Liver (tissue), 9 donors: ENCODE measurements around the gene PPM1A. TPM values are rescaled to one million over a fixed set of nuclear protein-coding genes. Genes with fewer than 3 reads are reported as not detected.

ENCODE experiments used
- DNase-seq: peaks from one replicate; pipeline ENCODE4 v3.0.0-alpha.2; 2017; ENCODE audit warnings: low spot score
- H3K27ac ChIP-seq, 2 donors: one replicate each; pipeline ENCODE4 v1.7.0; 2013; ENCODE audit warnings: inconsistent platforms in 2 of 2, low read length in 2 of 2, control low read depth in 1 of 2, low read depth in 1 of 2, mild to moderate bottlenecking in 1 of 2
- H3K27me3 ChIP-seq, 4 donors: one replicate each; pipeline versions ENCODE4 v1.6.1 to v1.7.0; 2013; ENCODE audit warnings: low read length in 3 of 4, inconsistent platforms in 1 of 4, mild to moderate bottlenecking in 1 of 4, moderate library complexity in 1 of 4; ENCODE audit not compliant: control insufficient read depth in 4 of 4, insufficient read depth in 4 of 4
- H3K36me3 ChIP-seq, 4 donors: one replicate each; pipeline versions ENCODE4 v1.6.1 to v1.7.0; 2013; ENCODE audit warnings: low read length in 3 of 4, mild to moderate bottlenecking in 3 of 4, low read depth in 1 of 4, moderate library complexity in 1 of 4; ENCODE audit not compliant: control insufficient read depth in 4 of 4, insufficient read depth in 3 of 4
- H3K4me1 ChIP-seq, 4 donors: one replicate each; pipeline versions ENCODE4 v1.6.1 to v1.7.0; 2013; ENCODE audit warnings: low read length in 3 of 4, mild to moderate bottlenecking in 3 of 4, moderate library complexity in 1 of 4; ENCODE audit not compliant: control insufficient read depth in 4 of 4, insufficient read depth in 4 of 4
- H3K4me3 ChIP-seq, 3 donors: one replicate each; pipeline versions ENCODE4 v1.6.1 to v1.7.0; 2013; ENCODE audit warnings: low read length in 3 of 3, control low read depth in 1 of 3, low read depth in 1 of 3, mild to moderate bottlenecking in 1 of 3
- H3K9ac ChIP-seq, 2 donors: one replicate each; pipeline ENCODE4 v1.7.0; 2013; ENCODE audit warnings: low read length in 2 of 2, mild to moderate bottlenecking in 2 of 2, moderate library complexity in 2 of 2, control low read depth in 1 of 2, low read depth in 1 of 2
- H3K9me3 ChIP-seq, 4 donors: one replicate each; pipeline versions ENCODE4 v1.6.1 to v1.7.0; 2013; ENCODE audit warnings: low read length in 3 of 4; ENCODE audit not compliant: control insufficient read depth in 4 of 4
- ATF3 ChIP-seq: IDR thresholded peaks from 2 replicates; pipeline ENCODE4 v1.6.1; 2016; ENCODE audit warnings: antibody characterized with exemption
- EGR1 ChIP-seq, 2 donors: IDR thresholded peaks; 2 replicates each; pipeline ENCODE4 v1.6.1; 2016 to 2018; ENCODE audit warnings: antibody characterized with exemption in 2 of 2, low read depth in 2 of 2
- FOXA2 ChIP-seq: IDR thresholded peaks from 2 replicates; pipeline ENCODE4 v1.6.1; 2016; ENCODE audit warnings: antibody characterized with exemption
- GABPA ChIP-seq, 2 donors: IDR thresholded peaks in 1 of 2; conservative IDR thresholded peaks in 1 of 2; 2 replicates each; pipeline ENCODE4 v1.6.1; 2016; ENCODE audit warnings: antibody characterized with exemption in 2 of 2, mild to moderate bottlenecking in 1 of 2, moderate library complexity in 1 of 2
- HNF4A ChIP-seq, 2 donors: conservative IDR thresholded peaks; 2 replicates each; pipeline ENCODE4 v1.6.1; 2016; ENCODE audit warnings: antibody characterized with exemption in 2 of 2, mild to moderate bottlenecking in 2 of 2
- JUND ChIP-seq, 2 donors: IDR thresholded peaks; 2 replicates each; pipeline ENCODE4 v1.6.1; 2016; ENCODE audit warnings: antibody characterized with exemption in 2 of 2
- RAD21 ChIP-seq, 2 donors: IDR thresholded peaks; 2 replicates each; pipeline ENCODE4 v1.6.1; 2016; ENCODE audit warnings: antibody characterized with exemption in 2 of 2, mild to moderate bottlenecking in 2 of 2
- RXRA ChIP-seq, 2 donors: IDR thresholded peaks; 2 replicates each; pipeline ENCODE4 v1.6.1; 2017 to 2018; ENCODE audit warnings: antibody characterized with exemption in 2 of 2, mild to moderate bottlenecking in 1 of 2
- SP1 ChIP-seq: IDR thresholded peaks from 2 replicates; pipeline ENCODE4 v1.6.1; 2018; ENCODE audit warnings: antibody characterized with exemption, mild to moderate bottlenecking
- TAF1 ChIP-seq: conservative IDR thresholded peaks from 2 replicates; pipeline ENCODE4 v1.6.1; 2016; ENCODE audit warnings: antibody characterized with exemption, mild to moderate bottlenecking
- YY1 ChIP-seq: IDR thresholded peaks from 2 replicates; pipeline ENCODE4 v1.6.1; 2016; ENCODE audit warnings: antibody characterized with exemption, mild to moderate bottlenecking
- ZBTB33 ChIP-seq: IDR thresholded peaks from 2 replicates; pipeline ENCODE4 v1.6.1; 2016; ENCODE audit warnings: antibody characterized with exemption
- WGBS: extraction: QIAGEN DNeasy Blood & Tissue Kit; methylation state at CpG from one replicate; pipeline ENCODE4 v1.1.7; 2013; 5-methylcytosine and 5-hydroxymethylcytosine counted together
- polyA plus RNA-seq, 2 donors: library from polyadenylated mRNA; stranded (reverse) in 1 of 2; unstranded in 1 of 2; fragments of 200-250 nt in 1 of 2; fragments of >200 nt in 1 of 2; fragmentation: Nextera tagmentation in 1 of 2; extraction: Ambion mirVana in 1 of 2; gene quantifications; one replicate each; pipeline versions ENCODE4 v1.2.1 to v1.2.3, GENCODE V29; 2013 to 2015
- total RNA-seq, 2 donors: library from RNA; depleted of rRNA; stranded (reverse); fragments of >200 nt; gene quantifications; one replicate each; pipeline ENCODE4 v1.2.3, GENCODE V29; 2014
- TF ChIP-seq, protein P1 (sequence below): IDR thresholded peaks from 2 replicates; pipeline ENCODE4 v1.6.1; 2016; ENCODE audit warnings: antibody characterized with exemption, mild to moderate bottlenecking
- donor health status: healthy.
- donor health status: healthy.
- donor health status: healthy.
- donor health status: healthy.
- donor health status: healthy.

Gene PPM1A
- total and polyA plus RNA-seq, 4 donors = 23.0 to 43.2 (median 29.5) TPM

GRCh38 chr14:60215127-60215444 lies 33.9 kb upstream of the PPM1A start:
- no peak overlapping the region for H3K27ac ChIP-seq

DNA sequence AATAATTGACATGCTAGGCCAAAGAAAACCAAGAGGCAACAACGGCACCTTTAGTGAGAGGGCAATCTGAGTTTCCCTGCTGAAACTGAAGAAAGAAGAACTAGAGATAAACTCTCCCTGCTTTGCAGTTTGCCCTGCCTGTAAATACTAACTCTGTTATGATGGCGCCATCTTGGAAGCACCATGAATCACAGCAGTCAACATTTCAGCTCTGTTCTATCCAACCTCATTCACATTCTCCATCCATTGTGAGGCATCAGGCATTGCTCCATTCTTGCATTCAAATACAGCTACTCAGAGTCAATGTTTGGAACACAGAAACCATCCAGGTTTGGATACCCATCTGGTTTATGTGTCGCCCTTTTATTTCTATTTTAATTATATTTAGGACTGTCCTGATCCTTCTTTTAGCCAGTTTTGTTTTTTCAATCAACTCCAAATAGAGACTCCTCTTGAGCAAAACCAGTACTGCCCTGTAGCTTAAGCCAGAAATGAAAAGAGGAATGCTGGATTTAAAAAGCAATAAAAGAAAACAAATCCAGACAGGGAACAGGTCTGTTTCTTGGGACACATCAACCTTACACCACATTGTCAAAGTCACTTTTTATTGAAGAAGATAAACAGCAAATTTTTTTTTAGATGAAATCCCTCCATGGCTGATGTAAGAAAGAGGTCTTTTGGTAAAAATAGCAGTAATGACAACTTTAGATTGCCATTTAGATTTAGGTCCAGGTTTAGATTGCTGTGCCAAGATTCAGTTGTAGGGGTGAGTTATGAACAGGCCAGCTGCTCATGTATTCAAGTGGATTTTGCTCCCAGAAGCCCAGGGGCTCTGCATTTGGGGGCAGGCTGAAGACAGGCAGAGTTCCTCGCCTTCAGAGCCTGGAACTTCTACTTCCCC lies 33.3 kb upstream of the PPM1A start:
- Histone ChIP-seq H3K4me3 (no peak overlapping the region), H3K9me3 (no peaks in the 10 kb centered on the region), H3K4me1 (no peaks in the 10 kb centered on the region), H3K36me3 (no peaks in the 10 kb centered on the region), H3K27ac (no peak overlapping the region), H3K9ac (no peak overlapping the region), H3K27me3 (no peaks in the 10 kb centered on the region)
- DNase-seq = no peak
- TF ChIP-seq, protein P1, sequence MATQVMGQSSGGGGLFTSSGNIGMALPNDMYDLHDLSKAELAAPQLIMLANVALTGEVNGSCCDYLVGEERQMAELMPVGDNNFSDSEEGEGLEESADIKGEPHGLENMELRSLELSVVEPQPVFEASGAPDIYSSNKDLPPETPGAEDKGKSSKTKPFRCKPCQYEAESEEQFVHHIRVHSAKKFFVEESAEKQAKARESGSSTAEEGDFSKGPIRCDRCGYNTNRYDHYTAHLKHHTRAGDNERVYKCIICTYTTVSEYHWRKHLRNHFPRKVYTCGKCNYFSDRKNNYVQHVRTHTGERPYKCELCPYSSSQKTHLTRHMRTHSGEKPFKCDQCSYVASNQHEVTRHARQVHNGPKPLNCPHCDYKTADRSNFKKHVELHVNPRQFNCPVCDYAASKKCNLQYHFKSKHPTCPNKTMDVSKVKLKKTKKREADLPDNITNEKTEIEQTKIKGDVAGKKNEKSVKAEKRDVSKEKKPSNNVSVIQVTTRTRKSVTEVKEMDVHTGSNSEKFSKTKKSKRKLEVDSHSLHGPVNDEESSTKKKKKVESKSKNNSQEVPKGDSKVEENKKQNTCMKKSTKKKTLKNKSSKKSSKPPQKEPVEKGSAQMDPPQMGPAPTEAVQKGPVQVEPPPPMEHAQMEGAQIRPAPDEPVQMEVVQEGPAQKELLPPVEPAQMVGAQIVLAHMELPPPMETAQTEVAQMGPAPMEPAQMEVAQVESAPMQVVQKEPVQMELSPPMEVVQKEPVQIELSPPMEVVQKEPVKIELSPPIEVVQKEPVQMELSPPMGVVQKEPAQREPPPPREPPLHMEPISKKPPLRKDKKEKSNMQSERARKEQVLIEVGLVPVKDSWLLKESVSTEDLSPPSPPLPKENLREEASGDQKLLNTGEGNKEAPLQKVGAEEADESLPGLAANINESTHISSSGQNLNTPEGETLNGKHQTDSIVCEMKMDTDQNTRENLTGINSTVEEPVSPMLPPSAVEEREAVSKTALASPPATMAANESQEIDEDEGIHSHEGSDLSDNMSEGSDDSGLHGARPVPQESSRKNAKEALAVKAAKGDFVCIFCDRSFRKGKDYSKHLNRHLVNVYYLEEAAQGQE = no peak
- TF ChIP-seq ATF3 = no peak
- TF ChIP-seq SP1 = no peak
- TF ChIP-seq TAF1 = no peak
- no peak for TF ChIP-seq FOXA2
- WGBS = 90% methylated on average over 4 of the region's 4 CpGs

More at GRCh38 chr14:60215127-60215444, 33.9 kb upstream of the PPM1A start:
- no peak overlapping the region for H3K4me3 ChIP-seq
- H3K36me3 ChIP-seq = no peaks in the 10 kb centered on the region
- H3K9me3 ChIP-seq = no peaks in the 10 kb centered on the region
- no peaks in the 10 kb centered on the region for H3K4me1 ChIP-seq
- 72% methylated on average over 2 of the region's 2 CpGs for WGBS
- DNase-seq = no peak
- no peak overlapping the region for H3K9ac ChIP-seq
- TF ChIP-seq ZBTB33 = no peak
- no peak for TF ChIP-seq YY1
- TF ChIP-seq GABPA (IDR thresholded peaks at IDR 0.05 in 1 of 2, conservative IDR thresholded peaks at IDR 0.05 in 1 of 2) = no peak
- no peak for TF ChIP-seq SP1
- TF ChIP-seq EGR1 (IDR thresholded peaks at IDR 0.05; ENCODE audit: low read depth in 2 of 2) = no peak
- no peak for TF ChIP-seq HNF4A (conservative IDR thresholded peaks at IDR 0.05)
- TF ChIP-seq TAF1 = no peak
- TF ChIP-seq JUND (IDR thresholded peaks at IDR 0.05) = no peak
- TF ChIP-seq ATF3 = no peak
- TF ChIP-seq RAD21 (IDR thresholded peaks at IDR 0.05) = no peak
- no peak for TF ChIP-seq RXRA (IDR thresholded peaks at IDR 0.05)
- TF ChIP-seq FOXA2 = no peak
- no peaks in the 10 kb centered on the region for H3K27me3 ChIP-seq
